Left ventricle myocardium inferior (tissue), 1 donor: ENCODE measurements around the gene FOXN4. TPM values are rescaled to one million over a fixed set of nuclear protein-coding genes. Genes with fewer than 3 reads are reported as not detected.

Experiments used
- DNase-seq: peaks from one replicate; pipeline ENCODE4 v3.0.0-alpha.2; 2020
- H3K27ac ChIP-seq: fragments of 200-600 bp; replicated peaks from 2 replicates; pipeline ENCODE4 v1.8.0; 2021
- H3K27me3 ChIP-seq: fragments of 200-600 bp; 2 replicates; pipeline ENCODE4 v1.8.0; 2021; ENCODE audit warnings: low read depth
- H3K36me3 ChIP-seq: fragments of 200-600 bp; 2 replicates; pipeline ENCODE4 v1.8.0; 2021
- H3K4me1 ChIP-seq: fragments of 200-600 bp; 2 replicates; pipeline ENCODE4 v1.8.0; 2021
- H3K4me3 ChIP-seq: fragments of 200-600 bp; 2 replicates; pipeline ENCODE4 v1.8.0; 2021; ENCODE audit warnings: mild to moderate bottlenecking, moderate library complexity
- H3K9me3 ChIP-seq: fragments of 200-600 bp; replicated peaks from 2 replicates; pipeline ENCODE4 v1.8.0; 2021
- intact Hi-C: fragments of 100-400 bp; cut with micrococcal nuclease; formaldehyde crosslinking; loops from one replicate; pipeline ENCODE4 v1.11.0; 2022
- total RNA-seq: library from RNA; stranded (reverse); fragmentation: NEBNext Ultra II Directional; extraction: Animal tissue kit (Norgen Biotek cat#: 25700); gene quantifications from one replicate; pipeline ENCODE4 v1.2.1, GENCODE V29; 2021
- TF ChIP-seq, protein P1 (sequence below): fragments of 200-600 bp; IDR thresholded peaks from 2 replicates; pipeline ENCODE4 v1.8.0; 2021; ENCODE audit warnings: antibody characterized with exemption, mild to moderate bottlenecking, borderline replicate concordance
- donor health status: DM: no; HTN: yes; CAD: no; lungs with severe emphysema.

Gene FOXN4
- total RNA-seq, 1 donor from 2014 or later, result not detected

DNA sequence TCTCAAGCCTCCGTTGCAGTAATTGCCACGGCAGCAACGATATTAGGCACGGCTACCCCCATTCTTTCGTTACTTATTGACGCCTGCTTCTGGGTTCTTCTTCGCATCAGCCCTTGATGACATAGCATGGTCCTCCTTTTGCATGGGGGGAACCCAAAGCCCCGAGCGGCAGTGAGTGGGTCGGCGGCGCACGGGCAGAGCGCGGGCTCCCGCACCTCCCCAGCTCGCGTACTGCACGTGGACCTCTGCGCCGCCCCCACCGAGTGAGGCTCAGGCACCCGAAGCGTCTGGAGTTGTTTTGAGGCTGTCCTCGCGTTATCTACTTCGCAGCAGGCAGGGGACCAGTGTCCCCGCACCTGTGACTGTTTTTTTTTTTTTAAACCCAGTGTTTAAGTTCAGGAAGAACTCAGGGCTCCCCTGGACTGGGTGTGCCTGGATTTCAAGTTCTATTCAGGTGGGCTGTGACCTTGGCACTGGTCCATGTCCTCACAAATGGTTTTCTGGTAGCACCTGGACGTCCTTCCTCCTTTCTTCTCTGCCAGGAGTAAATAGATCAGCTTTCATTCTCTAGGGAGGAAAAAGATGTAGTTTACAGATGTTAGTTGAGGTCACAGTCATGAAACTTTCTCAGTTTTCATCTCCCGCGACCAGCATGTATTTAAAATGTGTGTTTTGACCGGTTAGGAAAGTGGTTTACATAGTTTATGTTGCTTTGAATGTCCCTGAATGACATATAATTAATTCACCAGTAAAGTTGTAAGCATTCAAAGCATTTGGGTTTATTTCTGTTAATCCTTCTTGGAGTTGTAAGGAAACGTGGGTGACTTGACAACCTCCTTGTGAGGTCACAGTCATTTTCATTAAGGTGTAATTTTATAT is 1.4 kb upstream of the FOXN4 start:
- H3K36me3 ChIP-seq, result no peaks in the 10 kb centered on the region
- peak overlapping the region; percentile 64 for H3K4me3 ChIP-seq
- peaks cover 66% of the 10 kb centered on the region for H3K27me3 ChIP-seq
- intact Hi-C loops, result no loop called here
- H3K4me1 ChIP-seq, result peaks cover 17% of the 10 kb centered on the region
- DNase-seq, result no peak
- H3K9me3 ChIP-seq, result no peaks in the 10 kb centered on the region
- no peak overlapping the region for H3K27ac ChIP-seq
- TF ChIP-seq, protein P1, sequence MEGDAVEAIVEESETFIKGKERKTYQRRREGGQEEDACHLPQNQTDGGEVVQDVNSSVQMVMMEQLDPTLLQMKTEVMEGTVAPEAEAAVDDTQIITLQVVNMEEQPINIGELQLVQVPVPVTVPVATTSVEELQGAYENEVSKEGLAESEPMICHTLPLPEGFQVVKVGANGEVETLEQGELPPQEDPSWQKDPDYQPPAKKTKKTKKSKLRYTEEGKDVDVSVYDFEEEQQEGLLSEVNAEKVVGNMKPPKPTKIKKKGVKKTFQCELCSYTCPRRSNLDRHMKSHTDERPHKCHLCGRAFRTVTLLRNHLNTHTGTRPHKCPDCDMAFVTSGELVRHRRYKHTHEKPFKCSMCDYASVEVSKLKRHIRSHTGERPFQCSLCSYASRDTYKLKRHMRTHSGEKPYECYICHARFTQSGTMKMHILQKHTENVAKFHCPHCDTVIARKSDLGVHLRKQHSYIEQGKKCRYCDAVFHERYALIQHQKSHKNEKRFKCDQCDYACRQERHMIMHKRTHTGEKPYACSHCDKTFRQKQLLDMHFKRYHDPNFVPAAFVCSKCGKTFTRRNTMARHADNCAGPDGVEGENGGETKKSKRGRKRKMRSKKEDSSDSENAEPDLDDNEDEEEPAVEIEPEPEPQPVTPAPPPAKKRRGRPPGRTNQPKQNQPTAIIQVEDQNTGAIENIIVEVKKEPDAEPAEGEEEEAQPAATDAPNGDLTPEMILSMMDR, result no peak

DNA sequence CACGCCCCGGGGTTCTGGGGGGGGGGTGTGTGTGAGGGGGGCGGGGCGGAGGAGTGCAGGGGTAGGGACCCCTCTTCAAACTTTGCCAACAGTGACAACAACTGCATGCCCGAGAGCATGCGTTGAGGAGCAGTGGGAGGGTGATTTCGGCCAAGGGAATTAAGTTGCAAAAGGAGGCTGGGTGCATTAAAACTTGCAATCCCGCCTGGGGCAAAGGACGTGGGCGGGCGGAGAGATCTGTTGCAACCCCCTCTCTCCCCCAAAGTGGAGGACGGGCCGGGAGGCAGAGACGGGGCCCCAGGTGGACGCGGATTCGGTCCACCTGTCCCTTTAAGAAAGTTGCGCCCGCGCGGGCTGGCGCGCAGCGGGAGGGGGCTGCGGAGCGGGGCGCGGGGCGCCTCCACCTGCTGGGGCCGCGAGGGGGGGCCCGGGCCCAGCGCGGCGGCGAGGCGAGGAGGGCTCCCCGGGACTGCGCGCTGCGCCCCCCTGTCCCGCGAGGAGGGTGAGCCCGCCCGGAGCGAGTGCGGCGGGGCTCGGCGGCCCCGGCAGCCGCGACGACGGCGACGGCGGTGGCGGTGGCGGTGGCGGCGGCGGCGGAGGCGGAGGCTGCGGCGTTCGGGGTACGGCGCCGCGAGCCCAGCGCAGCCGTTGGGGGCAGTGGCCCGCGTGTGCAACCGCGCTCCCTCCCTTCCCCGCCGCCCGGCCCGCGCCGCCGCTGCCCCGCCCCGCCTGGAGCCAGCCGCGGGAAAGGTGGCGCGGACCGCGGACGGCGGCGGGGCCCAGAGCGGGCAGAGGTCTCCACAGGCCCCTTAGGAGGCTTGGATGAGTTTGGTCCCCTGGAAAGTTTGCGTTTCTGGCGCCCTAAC is 530 bp upstream of the FOXN4 start:
- TF ChIP-seq, protein P1, result no peak
- Histone ChIP-seq H3K9me3 (no peaks in the 10 kb centered on the region), H3K27ac (no peak overlapping the region), H3K4me1 (peaks cover 17% of the 10 kb centered on the region), H3K27me3 (peaks cover 70% of the 10 kb centered on the region), H3K36me3 (no peaks in the 10 kb centered on the region), H3K4me3 (peak overlapping the region; percentile 64)
- DNase-seq, result no peak
- intact Hi-C loops, result no loop called here

DNA sequence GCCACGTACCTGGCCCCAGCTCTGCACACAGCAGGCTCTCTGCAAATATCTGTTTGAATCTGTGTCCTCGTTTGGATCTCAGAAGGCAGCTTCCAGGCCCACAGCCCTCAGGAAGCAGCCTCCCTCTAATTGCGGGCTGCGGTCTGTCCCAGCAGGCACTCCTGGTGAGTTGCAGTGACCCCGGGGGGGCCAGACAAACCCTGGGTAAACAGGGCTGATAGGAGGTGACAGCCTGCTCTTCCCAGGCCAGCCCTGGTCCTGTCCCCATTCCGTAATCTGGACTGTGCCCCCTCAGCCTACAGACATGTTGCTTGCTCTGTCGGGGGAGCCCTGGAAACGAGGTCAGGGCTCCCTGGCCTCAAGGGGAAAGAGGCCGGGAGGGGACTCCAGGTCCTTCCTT is 2.0 kb downstream of the FOXN4 start:
- no peaks in the 10 kb centered on the region for H3K9me3 ChIP-seq
- peaks cover 87% of the 10 kb centered on the region for H3K27me3 ChIP-seq
- no peaks in the 10 kb centered on the region for H3K36me3 ChIP-seq
- peaks cover 17% of the 10 kb centered on the region for H3K4me1 ChIP-seq
- intact Hi-C loops, result no loop called here
- no peak overlapping the region for H3K4me3 ChIP-seq
- TF ChIP-seq, protein P1, result no peak
- H3K27ac ChIP-seq, result no peak overlapping the region
- DNase-seq, result no peak

DNA sequence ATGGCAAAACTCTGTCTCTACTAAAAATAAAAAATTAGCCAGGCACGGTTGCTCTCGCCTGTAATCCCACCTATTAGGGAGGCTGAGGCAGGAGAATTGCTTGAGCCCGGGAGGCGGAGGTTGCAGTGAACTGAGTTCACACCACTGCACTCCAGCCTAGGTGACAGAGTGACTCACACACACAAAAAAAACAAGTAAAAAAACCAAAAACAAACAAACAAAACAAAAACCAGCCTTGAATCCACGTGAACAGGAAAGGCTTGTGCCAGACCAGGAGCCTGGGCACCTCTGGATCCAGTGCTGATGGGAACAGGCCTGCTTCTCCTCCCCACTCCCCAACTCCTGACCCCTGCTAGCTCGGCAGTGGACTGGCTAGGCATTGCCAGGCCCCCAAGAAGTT is 3.5 kb downstream of the FOXN4 start:
- intact Hi-C loops, result no loop called here
- no peaks in the 10 kb centered on the region for H3K36me3 ChIP-seq
- TF ChIP-seq, protein P1, result no peak

GRCh38 chr12:109304485-109304884 is 4.6 kb downstream of the FOXN4 start:
- DNase-seq, result no peak
- Histone ChIP-seq H3K27ac (no peak overlapping the region), H3K36me3 (no peaks in the 10 kb centered on the region), H3K27me3 (peaks cover 74% of the 10 kb centered on the region), H3K9me3 (no peaks in the 10 kb centered on the region), H3K4me1 (peaks cover 9% of the 10 kb centered on the region), H3K4me3 (no peak overlapping the region)
- intact Hi-C loops, result no loop called here
- TF ChIP-seq, protein P1, result no peak

More for the DNA sequence above, 3.5 kb downstream of the FOXN4 start:
- no peaks in the 10 kb centered on the region for H3K9me3 ChIP-seq
- H3K27me3 ChIP-seq, result peaks cover 79% of the 10 kb centered on the region
- H3K27ac ChIP-seq, result no peak overlapping the region
- no peak for DNase-seq
- H3K4me1 ChIP-seq, result peaks cover 15% of the 10 kb centered on the region
- H3K4me3 ChIP-seq, result no peak overlapping the region
